ENCODE results near the gene ARHGEF9. TPM values are rescaled to one million over a fixed set of nuclear protein-coding genes. Genes with fewer than 3 reads are reported as not detected.
"Not testable (repeated sequence)": the region's sequence is repeated elsewhere in the genome, so short reads cannot be mapped to it uniquely, and the experiment has no call there.

ARHGEF9 gene
- 10 to 100 TPM; 26.7 to 27.3 TPM for total RNA-seq

GRCh38 chrX:63784902-63785707 is at the start of gene ARHGEF9:
TSS of gene ARHGEF9 (minus strand) at chrX:63785214. CDS start at chrX:63785145, 69 bp downstream.
- H3K27ac Mint-ChIP-seq = no peak within 1 kb of the TSS
- POLR2A ChIA-PET = interaction anchor here (0.7 kb wide), 1 partner anchor 9 kb away, joined by 3 read pairs; no protein-coding TSS in a partner anchor

DNA sequence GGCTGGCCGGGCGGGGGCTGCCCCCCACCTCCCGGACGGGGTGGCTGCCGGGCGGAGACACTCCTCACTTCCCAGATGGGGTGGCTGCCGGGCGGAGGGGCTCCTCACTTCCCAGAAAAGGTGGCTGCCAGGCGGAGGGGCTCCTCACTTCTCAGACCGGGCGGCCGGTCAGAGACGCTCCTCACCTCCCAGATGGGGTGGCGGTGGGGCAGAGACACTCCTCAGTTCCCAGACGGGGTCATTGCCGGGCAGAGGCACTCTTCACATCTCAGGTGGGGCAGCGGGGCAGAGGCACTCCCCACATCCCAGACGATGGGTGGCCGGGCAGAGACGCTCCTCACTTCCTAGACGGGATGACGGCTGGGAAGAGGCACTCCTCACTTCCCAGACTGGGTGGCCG is 40.4 kb upstream of the ARHGEF9 start:
- H3K4me1 Mint-ChIP-seq (ENCODE audit: low read depth); H3K9me3 Mint-ChIP-seq (ENCODE audit: insufficient read depth); H3K27me3 Mint-ChIP-seq (ENCODE audit: low read depth); H3K36me3 Mint-ChIP-seq (ENCODE audit: low read depth); ATAC-seq; POLR2A ChIA-PET; H3K4me3 Mint-ChIP-seq; DNase-seq; H3K27ac Mint-ChIP-seq; CTCF ChIA-PET: not testable (repeated sequence)

More at GRCh38 chrX:63784902-63785707, at the start of gene ARHGEF9:
- Mint-ChIP-seq H3K9me3 (ENCODE audit: insufficient read depth) (no peaks in the 10 kb centered on the region), H3K27me3 (ENCODE audit: low read depth) (no peaks in the 10 kb centered on the region), H3K4me3 (peak within 1 kb of the TSS; percentile 40), H3K4me1 (ENCODE audit: low read depth) (no peaks in the 10 kb centered on the region), H3K36me3 (ENCODE audit: low read depth) (no peaks in the 10 kb centered on the region)
- ATAC-seq (no peak), DNase-seq (no peak)
- CTCF ChIA-PET = no interaction called here

DNA sequence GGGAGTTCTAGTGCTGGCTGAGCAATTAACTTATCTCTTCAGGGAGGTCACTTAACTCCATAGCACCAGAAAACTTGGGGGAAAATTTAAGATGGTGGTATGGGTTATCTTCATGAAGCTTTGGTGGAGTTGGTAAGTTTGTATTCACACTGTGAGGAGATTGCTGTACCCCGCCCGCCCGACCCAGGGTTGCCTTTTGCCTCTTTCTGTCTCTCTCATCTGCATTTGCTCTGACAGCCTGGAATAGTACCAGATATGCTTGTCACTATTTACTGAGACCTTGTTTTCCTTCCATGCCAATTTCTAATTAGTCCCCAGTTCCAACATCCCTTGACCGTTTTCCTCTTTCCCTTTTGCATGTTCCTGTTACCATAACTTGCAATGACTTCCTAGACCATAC is 33.1 kb upstream of the ARHGEF9 start:
- Mint-ChIP-seq H3K36me3 (ENCODE audit: low read depth) (no peaks in the 10 kb centered on the region), H3K27me3 (ENCODE audit: low read depth) (no peaks in the 10 kb centered on the region), H3K4me3 (no peak overlapping the region), H3K9me3 (ENCODE audit: insufficient read depth) (peaks cover 5% of the 10 kb centered on the region), H3K27ac (no peak overlapping the region), H3K4me1 (ENCODE audit: low read depth) (no peaks in the 10 kb centered on the region)
- DNase-seq (no peak), ATAC-seq (no peak)
- POLR2A ChIA-PET = no interaction called here
- CTCF ChIA-PET = no interaction called here

- no peak overlapping the region for H3K4me3 Mint-ChIP-seq
- no peak for ATAC-seq
- H3K27me3 Mint-ChIP-seq (ENCODE audit: low read depth) = no peaks in the 10 kb centered on the region
- no peaks in the 10 kb centered on the region for H3K4me1 Mint-ChIP-seq (ENCODE audit: low read depth)
- ChIA-PET POLR2A (no interaction called here), CTCF (no interaction called here)
- H3K9me3 Mint-ChIP-seq (ENCODE audit: insufficient read depth) = peaks cover 5% of the 10 kb centered on the region
- DNase-seq = no peak
- no peaks in the 10 kb centered on the region for H3K36me3 Mint-ChIP-seq (ENCODE audit: low read depth)
- H3K27ac Mint-ChIP-seq = no peak overlapping the region
Observed at GRCh38 chrX:63817696-63818095, 32.7 kb upstream of the ARHGEF9 start.

GRCh38 chrX:63812823-63813222 is 27.8 kb upstream of the ARHGEF9 start:
- Mint-ChIP-seq H3K27me3 (ENCODE audit: low read depth) (no peaks in the 10 kb centered on the region), H3K27ac (no peak overlapping the region), H3K4me3 (no peak overlapping the region), H3K4me1 (ENCODE audit: low read depth) (no peaks in the 10 kb centered on the region), H3K9me3 (ENCODE audit: insufficient read depth) (no peaks in the 10 kb centered on the region), H3K36me3 (ENCODE audit: low read depth) (no peaks in the 10 kb centered on the region)
- ChIA-PET POLR2A (no interaction called here), CTCF (no interaction called here)
- ATAC-seq = no peak
- DNase-seq = no peak

- ChIA-PET POLR2A (no interaction called here), CTCF (no interaction called here)
- Mint-ChIP-seq H3K4me3 (no peak overlapping the region), H3K9me3 (ENCODE audit: insufficient read depth) (no peaks in the 10 kb centered on the region), H3K36me3 (ENCODE audit: low read depth) (no peaks in the 10 kb centered on the region), H3K27me3 (ENCODE audit: low read depth) (no peaks in the 10 kb centered on the region), H3K27ac (no peak overlapping the region), H3K4me1 (ENCODE audit: low read depth) (no peaks in the 10 kb centered on the region)
- ATAC-seq = no peak
- DNase-seq = no peak
Observed at GRCh38 chrX:63810746-63811145, 25.7 kb upstream of the ARHGEF9 start.

- CTCF ChIA-PET = no interaction called here
- Mint-ChIP-seq H3K9me3 (ENCODE audit: insufficient read depth) (no peaks in the 10 kb centered on the region), H3K4me3 (no peak overlapping the region), H3K4me1 (ENCODE audit: low read depth) (no peaks in the 10 kb centered on the region), H3K27ac (no peak overlapping the region), H3K36me3 (ENCODE audit: low read depth) (no peaks in the 10 kb centered on the region), H3K27me3 (ENCODE audit: low read depth) (no peaks in the 10 kb centered on the region)
- POLR2A ChIA-PET = no interaction called here
- no peak for ATAC-seq
- DNase-seq = no peak
Observed at GRCh38 chrX:63809173-63809572, 24.2 kb upstream of the ARHGEF9 start.

DNA sequence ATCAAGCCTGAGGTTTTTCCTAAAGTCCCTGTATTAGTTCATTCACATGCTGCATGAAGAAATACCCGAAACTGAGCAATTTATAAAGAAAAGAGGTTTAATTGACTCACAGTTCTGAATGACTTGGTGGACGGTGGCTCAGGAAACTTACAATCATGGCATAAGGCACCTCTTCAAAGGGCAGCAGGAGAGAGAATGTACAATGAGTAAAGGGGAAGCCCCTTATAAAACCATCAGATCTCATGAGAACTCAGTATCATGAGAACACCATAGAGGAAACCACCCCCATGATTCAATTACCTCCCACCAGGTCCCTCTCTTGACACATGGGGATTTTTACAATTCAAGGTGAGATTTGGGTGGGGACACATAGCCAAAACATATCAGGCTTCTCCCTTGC is 10.4 kb upstream of the ARHGEF9 start:
- CTCF ChIA-PET; H3K4me1 Mint-ChIP-seq (ENCODE audit: low read depth); H3K27me3 Mint-ChIP-seq (ENCODE audit: low read depth); DNase-seq; POLR2A ChIA-PET; H3K27ac Mint-ChIP-seq; H3K36me3 Mint-ChIP-seq (ENCODE audit: low read depth); H3K9me3 Mint-ChIP-seq (ENCODE audit: insufficient read depth); H3K4me3 Mint-ChIP-seq; ATAC-seq: not testable (repeated sequence)

- no peak overlapping the region for H3K4me3 Mint-ChIP-seq
Observed at GRCh38 chrX:63785708-63786040, 660 bp upstream of the ARHGEF9 start.

GRCh38 chrX:63784346-63784901 is 590 bp downstream of the ARHGEF9 start:
- no peak for ATAC-seq

More at GRCh38 chrX:63785708-63786040, 660 bp upstream of the ARHGEF9 start:
- CTCF ChIA-PET = no interaction called here
- no peak for DNase-seq
- no peak for ATAC-seq
- Mint-ChIP-seq H3K36me3 (ENCODE audit: low read depth) (no peaks in the 10 kb centered on the region), H3K27ac (no peak overlapping the region), H3K27me3 (ENCODE audit: low read depth) (no peaks in the 10 kb centered on the region), H3K4me1 (ENCODE audit: low read depth) (no peaks in the 10 kb centered on the region), H3K9me3 (ENCODE audit: insufficient read depth) (no peaks in the 10 kb centered on the region)
- POLR2A ChIA-PET = no interaction called here

DNA sequence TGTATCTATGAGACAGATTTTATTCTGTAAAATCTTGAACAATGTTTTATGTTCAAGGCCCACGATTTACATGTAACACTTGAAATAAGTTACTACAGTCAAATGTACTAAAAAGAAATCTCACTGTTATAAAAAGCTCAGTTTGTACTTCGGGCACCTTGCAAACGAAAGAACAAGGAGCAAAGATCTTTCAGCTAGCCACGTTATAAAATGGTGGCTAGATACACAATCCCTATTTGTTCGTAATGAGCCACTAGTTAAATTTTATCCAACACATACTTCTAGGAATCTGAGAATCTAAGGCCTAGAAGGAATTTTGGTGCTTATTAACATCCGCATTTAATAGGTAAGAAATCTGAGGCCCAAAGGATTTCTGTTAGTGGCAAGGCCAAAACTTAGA is 2.5 kb downstream of the ARHGEF9 start:
- Mint-ChIP-seq H3K9me3 (ENCODE audit: insufficient read depth) (no peaks in the 10 kb centered on the region), H3K27me3 (ENCODE audit: low read depth) (no peaks in the 10 kb centered on the region), H3K4me3 (no peak overlapping the region), H3K4me1 (ENCODE audit: low read depth) (no peaks in the 10 kb centered on the region), H3K36me3 (ENCODE audit: low read depth) (no peaks in the 10 kb centered on the region), H3K27ac (no peak overlapping the region)
- CTCF ChIA-PET = no interaction called here
- POLR2A ChIA-PET = no interaction called here
- ATAC-seq (no peak), DNase-seq (no peak)

More at GRCh38 chrX:63784346-63784901, 590 bp downstream of the ARHGEF9 start:
- H3K36me3 Mint-ChIP-seq (ENCODE audit: low read depth) = no peaks in the 10 kb centered on the region
- no peaks in the 10 kb centered on the region for H3K27me3 Mint-ChIP-seq (ENCODE audit: low read depth)
- ChIA-PET CTCF (no interaction called here), POLR2A (interaction anchor here (0.7 kb wide), 1 partner anchor 9 kb away, joined by 3 read pairs; no protein-coding TSS in a partner anchor)
- no peaks in the 10 kb centered on the region for H3K4me1 Mint-ChIP-seq (ENCODE audit: low read depth)
- H3K4me3 Mint-ChIP-seq = no peak overlapping the region
- H3K9me3 Mint-ChIP-seq (ENCODE audit: insufficient read depth) = no peaks in the 10 kb centered on the region
- no peak overlapping the region for H3K27ac Mint-ChIP-seq
- no peak for DNase-seq

GRCh38 chrX:63768760-63769159 is 16.3 kb downstream of the ARHGEF9 start:
- no peak overlapping the region for H3K4me3 Mint-ChIP-seq
- peaks cover 3% of the 10 kb centered on the region for H3K9me3 Mint-ChIP-seq (ENCODE audit: insufficient read depth)
- CTCF ChIA-PET = no interaction called here
- no peak overlapping the region for H3K27ac Mint-ChIP-seq
- peaks cover 3% of the 10 kb centered on the region for H3K36me3 Mint-ChIP-seq (ENCODE audit: low read depth)
- peaks cover 5% of the 10 kb centered on the region for H3K27me3 Mint-ChIP-seq (ENCODE audit: low read depth)
- DNase-seq (no peak), ATAC-seq (no peak)
- POLR2A ChIA-PET = no interaction called here
- H3K4me1 Mint-ChIP-seq (ENCODE audit: low read depth) = no peaks in the 10 kb centered on the region
